Stimulated activated effector memory CD8-positive, alpha-beta T cell treated with anti-CD3 and anti-CD28 coated beads, Interleukin-12 subunit alpha, Interleukin-12 subunit beta, amount 100 ng/mL, for 72 hours (primary cell): ENCODE results near the gene REEP6.
"Not testable (repeated sequence)": the region's sequence is repeated elsewhere in the genome, so short reads cannot be mapped to it uniquely, and the experiment has no call there.

Source experiments
- ATAC-seq: fragments of 150-1000 bp; cut with Tn5 transposase; 2 replicates; pipeline ENCODE4 v1.10.0; 2021
- DNase-seq, 2 donors: peaks; one replicate each; pipeline ENCODE4 v3.0.0; 2021 to 2022; ENCODE audit warnings: low spot score in 2 of 2
- H3K27ac Mint-ChIP-seq: one replicate; pipeline ENCODE4 v1.8.0; 2022; ENCODE audit warnings: mild to moderate bottlenecking, mixed read lengths
- H3K36me3 Mint-ChIP-seq: one replicate; pipeline ENCODE4 v1.8.0; 2022; ENCODE audit warnings: mild to moderate bottlenecking, mixed read lengths
- H3K4me1 Mint-ChIP-seq: one replicate; pipeline ENCODE4 v1.8.0; 2022; ENCODE audit warnings: mixed read lengths
- H3K4me3 Mint-ChIP-seq: one replicate; pipeline ENCODE4 v1.8.0; 2022; ENCODE audit warnings: mild to moderate bottlenecking, mixed read lengths
- H3K9me3 Mint-ChIP-seq: one replicate; pipeline ENCODE4 v1.8.0; 2022; ENCODE audit warnings: mixed read lengths

The REEP6 gene

GRCh38 chr19:1514295-1514661 lies 23.3 kb downstream of the REEP6 start:
- no peak overlapping the region for H3K27ac Mint-ChIP-seq
- H3K9me3 Mint-ChIP-seq, result no peaks in the 10 kb centered on the region
- H3K36me3 Mint-ChIP-seq, result peaks cover 8% of the 10 kb centered on the region
- H3K4me3 Mint-ChIP-seq, result peak overlapping the region; percentile 68
- ATAC-seq (no peak), DNase-seq (no peak)
- H3K4me1 Mint-ChIP-seq, result peaks cover 22% of the 10 kb centered on the region

DNA sequence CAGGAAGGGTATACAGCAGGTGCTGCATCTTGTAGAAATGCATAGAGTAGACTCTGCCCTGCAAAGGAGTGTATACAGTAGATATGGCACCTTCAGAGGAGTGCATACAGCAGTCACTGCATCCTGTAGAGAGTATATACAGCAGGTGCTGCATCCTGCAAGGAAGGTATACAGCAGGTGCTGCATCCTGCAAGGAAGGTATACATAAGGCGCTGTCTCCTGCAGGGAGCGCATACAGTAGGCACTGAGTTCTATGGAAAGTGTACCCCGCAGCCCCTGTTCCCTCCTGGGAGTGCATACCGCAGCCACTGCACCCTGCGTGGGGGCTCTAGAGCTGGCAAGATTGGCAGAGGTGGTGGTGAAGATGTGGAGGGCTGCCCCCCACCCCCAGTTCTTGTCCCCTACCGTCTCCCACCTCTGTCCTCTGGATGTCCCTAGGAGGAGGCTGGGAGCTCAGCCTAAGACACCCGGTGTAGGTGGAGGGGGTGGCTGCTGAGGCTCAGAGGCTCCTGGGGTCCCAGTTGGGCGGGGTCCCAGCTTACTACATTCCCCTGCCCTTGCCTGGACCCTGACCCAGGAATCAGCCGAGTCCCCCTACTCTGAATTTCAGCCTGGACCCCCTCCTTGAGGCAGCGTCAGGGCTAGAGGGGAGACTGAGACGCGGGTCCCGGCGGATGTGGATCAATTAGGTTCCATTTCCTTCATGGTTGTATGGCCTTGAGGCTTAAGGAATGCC lies 24.2 kb downstream of the REEP6 start:
- DNase-seq (no peak), ATAC-seq (no peak)
- no peak overlapping the region for H3K27ac Mint-ChIP-seq
- no peak overlapping the region for H3K4me3 Mint-ChIP-seq
- no peaks in the 10 kb centered on the region for H3K9me3 Mint-ChIP-seq
- peaks cover 14% of the 10 kb centered on the region for H3K4me1 Mint-ChIP-seq
- H3K36me3 Mint-ChIP-seq, result peaks cover 8% of the 10 kb centered on the region

DNA sequence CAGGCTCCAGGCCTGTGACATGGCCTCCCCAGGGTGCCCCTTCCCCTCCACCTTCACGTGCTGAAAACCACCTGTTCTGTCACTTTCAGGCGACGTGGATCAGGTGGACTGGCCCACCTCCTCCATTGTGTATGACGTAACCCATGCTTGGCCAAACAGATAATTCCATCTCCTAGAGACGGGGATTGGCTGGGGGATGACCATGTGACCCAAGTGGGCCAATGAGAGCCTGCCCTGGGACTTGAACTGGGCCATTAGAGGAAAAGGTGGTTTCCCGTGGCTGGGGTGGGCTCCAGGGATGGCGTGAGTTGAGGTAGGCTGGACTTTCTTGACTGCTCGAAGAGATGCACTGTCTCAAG lies 25.4 kb downstream of the REEP6 start:
- ATAC-seq (no peak), DNase-seq (no peak)
- no peak overlapping the region for H3K27ac Mint-ChIP-seq
- H3K36me3 Mint-ChIP-seq, result peaks cover 8% of the 10 kb centered on the region
- H3K4me3 Mint-ChIP-seq, result no peak overlapping the region
- no peaks in the 10 kb centered on the region for H3K9me3 Mint-ChIP-seq
- H3K4me1 Mint-ChIP-seq, result peaks cover 13% of the 10 kb centered on the region

DNA sequence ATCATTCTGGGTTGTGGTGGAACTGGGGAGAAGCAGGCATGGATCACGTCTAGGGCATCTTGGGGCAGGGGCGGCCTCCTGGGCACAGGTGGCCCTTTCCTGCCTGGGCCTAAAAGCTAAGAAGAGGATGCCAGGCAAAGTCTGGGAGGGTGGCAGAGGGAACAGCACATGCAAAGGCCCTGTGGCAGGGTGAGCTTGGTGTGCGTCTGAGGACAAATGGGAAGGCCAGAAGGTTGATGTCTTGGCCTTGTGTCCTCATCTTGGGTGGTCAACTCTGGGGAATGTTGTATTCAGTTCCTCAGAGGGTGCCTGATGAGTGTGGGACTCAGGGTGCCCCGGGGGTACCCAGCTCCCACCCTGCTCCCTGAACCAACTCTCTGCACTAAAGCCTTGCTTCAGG lies 27.5 kb downstream of the REEP6 start:
- DNase-seq (no peak), ATAC-seq (no peak)
- Mint-ChIP-seq H3K27ac (no peak overlapping the region), H3K4me1 (peaks cover 6% of the 10 kb centered on the region), H3K9me3 (no peaks in the 10 kb centered on the region), H3K36me3 (peaks cover 8% of the 10 kb centered on the region), H3K4me3 (no peak overlapping the region)

GRCh38 chr19:1519802-1520201 lies 28.8 kb downstream of the REEP6 start:
- not testable (repeated sequence) for H3K4me1 Mint-ChIP-seq, DNase-seq, H3K9me3 Mint-ChIP-seq, ATAC-seq, H3K36me3 Mint-ChIP-seq, H3K27ac Mint-ChIP-seq, H3K4me3 Mint-ChIP-seq

- H3K27ac Mint-ChIP-seq, result no peak overlapping the region
- DNase-seq (no peak), ATAC-seq (peak; percentile 19)
- no peaks in the 10 kb centered on the region for H3K9me3 Mint-ChIP-seq
- H3K36me3 Mint-ChIP-seq, result no peaks in the 10 kb centered on the region
- no peak overlapping the region for H3K4me3 Mint-ChIP-seq
- peaks cover 9% of the 10 kb centered on the region for H3K4me1 Mint-ChIP-seq
Observed at GRCh38 chr19:1520203-1520780, 29.3 kb downstream of the REEP6 start.

DNA sequence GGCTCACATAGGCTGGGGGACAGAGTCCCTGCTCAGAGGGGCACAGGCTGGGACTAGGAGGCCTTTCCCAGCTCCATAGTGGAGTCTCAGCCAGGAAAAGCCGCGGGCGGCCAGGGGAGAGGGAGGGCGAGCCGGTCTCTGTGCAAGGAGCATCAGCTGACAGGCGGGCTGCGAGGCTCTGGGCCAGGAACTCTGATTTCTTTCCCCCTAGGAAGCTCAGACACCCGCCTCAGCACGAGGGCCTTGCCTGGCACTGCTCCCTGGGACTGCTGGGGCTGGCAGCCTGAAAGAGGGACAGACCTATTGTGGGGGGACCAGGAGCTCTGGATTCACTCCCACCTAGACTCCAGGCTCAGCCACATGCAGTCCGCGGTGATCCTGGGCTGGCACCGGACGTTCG lies 30.7 kb downstream of the REEP6 start:
- H3K4me3 Mint-ChIP-seq, result no peak overlapping the region
- peaks cover 9% of the 10 kb centered on the region for H3K4me1 Mint-ChIP-seq
- H3K9me3 Mint-ChIP-seq, result no peaks in the 10 kb centered on the region
- H3K27ac Mint-ChIP-seq, result no peak overlapping the region
- DNase-seq (no peak), ATAC-seq (no peak)
- no peaks in the 10 kb centered on the region for H3K36me3 Mint-ChIP-seq

DNA sequence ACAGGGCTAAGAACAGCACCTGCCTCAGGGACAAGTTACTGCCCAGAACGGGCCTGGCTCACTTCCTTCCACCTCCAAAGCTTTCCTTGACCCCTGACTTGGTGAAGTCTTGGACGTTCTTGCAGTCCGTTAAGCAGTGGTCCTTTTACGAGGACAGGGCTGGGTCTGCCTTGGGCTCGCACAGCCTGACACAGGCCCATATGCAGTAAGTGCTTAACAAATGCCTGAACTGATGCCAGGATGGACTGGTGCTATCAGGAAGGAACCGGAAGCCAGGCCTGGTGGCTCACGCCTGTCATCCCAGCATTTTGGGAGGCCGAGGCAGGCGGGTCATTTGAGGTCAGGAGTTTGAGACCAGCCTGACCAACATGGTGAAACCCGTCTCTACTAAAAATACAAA lies 31.1 kb downstream of the REEP6 start:
- Mint-ChIP-seq H3K4me1 (peaks cover 9% of the 10 kb centered on the region), H3K4me3 (no peak overlapping the region), H3K9me3 (no peaks in the 10 kb centered on the region), H3K27ac (no peak overlapping the region), H3K36me3 (no peaks in the 10 kb centered on the region)
- DNase-seq, result no peak
- no peak for ATAC-seq

GRCh38 chr19:1522838-1523237 lies 31.9 kb downstream of the REEP6 start:
- H3K36me3 Mint-ChIP-seq, result no peaks in the 10 kb centered on the region
- no peaks in the 10 kb centered on the region for H3K9me3 Mint-ChIP-seq
- H3K4me3 Mint-ChIP-seq, result no peak overlapping the region
- H3K4me1 Mint-ChIP-seq, result peaks cover 9% of the 10 kb centered on the region
- no peak overlapping the region for H3K27ac Mint-ChIP-seq
- ATAC-seq (no peak), DNase-seq (no peak)

DNA sequence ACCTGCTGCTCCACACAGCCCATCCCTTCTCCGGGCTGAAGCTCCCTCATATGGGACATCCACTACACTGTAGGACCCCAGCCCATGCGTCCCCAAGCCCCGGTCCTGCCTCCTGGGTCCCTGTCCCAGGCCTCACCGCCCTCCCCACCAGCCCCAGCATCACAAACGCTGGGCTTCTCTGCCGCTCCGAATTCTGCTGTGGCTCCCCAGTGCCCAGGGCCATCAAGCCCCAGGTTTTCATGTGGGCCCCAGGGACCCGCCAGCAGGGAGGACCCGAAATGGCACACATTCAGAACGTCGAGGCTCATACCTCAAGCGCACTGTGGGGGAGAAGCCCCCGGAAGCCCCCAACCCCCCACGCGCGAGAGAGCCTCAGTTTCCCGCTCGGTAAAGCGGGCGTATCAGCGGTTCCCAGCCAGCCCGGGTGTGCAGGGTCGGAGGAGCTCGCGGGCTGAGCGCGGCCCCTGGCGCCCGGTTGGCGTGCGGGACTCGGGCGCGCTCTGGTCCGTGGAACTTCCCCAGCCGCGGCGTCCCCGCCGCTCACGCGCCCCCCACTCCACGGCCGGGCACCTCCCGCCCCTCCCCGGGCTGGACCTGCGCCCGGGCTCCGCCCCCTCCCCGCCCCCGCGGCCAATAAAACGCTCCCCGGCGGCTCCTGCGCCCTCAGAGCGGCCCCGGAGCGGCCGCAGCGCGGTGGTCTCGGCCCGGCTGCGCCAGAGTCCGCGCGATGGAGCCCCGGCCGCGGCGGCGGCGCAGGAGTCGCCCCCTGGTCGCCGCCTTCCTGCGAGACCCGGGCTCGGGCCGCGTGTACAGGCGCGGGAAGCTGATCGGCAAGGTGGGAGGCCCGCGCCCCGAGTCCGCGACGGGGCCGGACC lies 32.7 kb downstream of the REEP6 start, which contains the start of gene PLK5:
Gene PLK5 (plus strand): TSS at position 666 of the 875 bp plus-strand sequence. CDS start 2,920 bp downstream, outside the sequence.
- H3K4me3 Mint-ChIP-seq, result no peak within 1 kb of the TSS

DNA sequence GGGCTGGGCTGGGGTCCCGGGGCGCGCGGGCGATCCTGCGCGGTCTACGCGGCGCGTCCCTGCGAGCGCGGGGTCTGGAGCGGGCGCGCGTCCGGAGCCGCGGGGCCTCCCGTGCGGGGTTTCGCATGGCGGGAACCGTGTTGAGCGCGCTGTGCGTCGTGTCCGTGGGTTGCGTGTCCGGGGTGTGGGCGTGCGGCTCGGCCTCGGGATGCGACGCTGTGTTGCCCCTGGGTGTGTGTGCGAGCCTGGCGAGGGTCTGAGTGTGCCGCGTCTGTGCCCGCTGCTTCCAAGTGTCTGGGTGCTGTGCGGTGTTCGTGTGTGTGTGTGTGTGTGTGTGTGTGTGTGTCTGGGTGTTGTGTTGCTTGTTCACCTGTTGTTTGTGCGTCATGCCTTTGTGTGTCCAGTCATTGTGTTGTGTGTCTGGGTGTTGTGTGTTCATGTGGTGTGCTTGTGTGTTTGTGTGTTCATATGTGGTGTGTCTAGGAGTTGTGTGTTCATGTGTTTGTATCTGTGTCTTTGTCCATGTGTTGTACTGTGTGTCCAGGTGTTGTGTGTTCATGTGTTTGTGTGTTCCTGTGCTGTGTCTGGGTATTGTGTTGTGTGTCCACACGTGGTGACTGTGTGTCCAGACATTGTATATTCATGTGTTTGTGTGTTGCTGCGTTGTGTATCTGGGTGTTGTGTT lies 33.4 kb downstream of the REEP6 start:
- no peak for DNase-seq
- Mint-ChIP-seq H3K36me3 (no peaks in the 10 kb centered on the region), H3K4me1 (peaks cover 9% of the 10 kb centered on the region), H3K4me3 (no peak overlapping the region), H3K27ac (no peak overlapping the region), H3K9me3 (no peaks in the 10 kb centered on the region)
- ATAC-seq, result no peak

More for the DNA sequence above, 32.7 kb downstream of the REEP6 start, which contains the start of gene PLK5:
- Mint-ChIP-seq H3K36me3 (no peaks in the 10 kb centered on the region), H3K4me1 (peaks cover 9% of the 10 kb centered on the region), H3K27ac (no peak within 1 kb of the TSS), H3K9me3 (no peaks in the 10 kb centered on the region)
- DNase-seq (no peak), ATAC-seq (no peak)

DNA sequence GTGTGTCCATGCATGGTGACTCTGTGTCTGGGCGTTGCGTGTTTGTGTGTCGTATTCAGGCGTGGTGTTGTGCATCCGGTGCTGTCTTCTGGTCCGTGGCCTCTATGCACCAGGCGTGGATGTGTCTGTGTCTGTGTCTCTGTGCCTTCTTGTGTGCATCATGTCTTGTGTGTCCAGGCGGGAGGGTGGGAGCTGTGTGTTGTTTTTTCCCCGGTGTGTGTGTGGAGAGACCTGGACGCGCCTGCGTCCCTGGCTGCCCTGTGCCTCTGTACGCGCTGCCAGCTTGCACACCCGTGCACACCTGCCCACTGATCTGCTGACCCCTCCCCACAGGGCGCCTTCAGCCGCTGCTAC lies 34.0 kb downstream of the REEP6 start:
- no peak overlapping the region for H3K27ac Mint-ChIP-seq
- H3K4me1 Mint-ChIP-seq, result peaks cover 9% of the 10 kb centered on the region
- no peaks in the 10 kb centered on the region for H3K9me3 Mint-ChIP-seq
- DNase-seq (no peak), ATAC-seq (no peak)
- no peak overlapping the region for H3K4me3 Mint-ChIP-seq
- H3K36me3 Mint-ChIP-seq, result no peaks in the 10 kb centered on the region

GRCh38 chr19:1525343-1525742 lies 34.4 kb downstream of the REEP6 start:
- no peak for ATAC-seq
- Mint-ChIP-seq H3K36me3 (no peaks in the 10 kb centered on the region), H3K9me3 (no peaks in the 10 kb centered on the region), H3K27ac (no peak overlapping the region), H3K4me3 (no peak overlapping the region), H3K4me1 (peaks cover 9% of the 10 kb centered on the region)
- no peak for DNase-seq

GRCh38 chr19:1526066-1526778 lies 35.2 kb downstream of the REEP6 start:
- H3K4me1 Mint-ChIP-seq, result peaks cover 9% of the 10 kb centered on the region
- no peaks in the 10 kb centered on the region for H3K36me3 Mint-ChIP-seq
- no peaks in the 10 kb centered on the region for H3K9me3 Mint-ChIP-seq
- ATAC-seq, result no peak
- H3K27ac Mint-ChIP-seq, result no peak overlapping the region
- DNase-seq, result no peak
- no peak overlapping the region for H3K4me3 Mint-ChIP-seq
